Muscle layer of duodenum (tissue), 2 donors: ENCODE measurements around the gene PACS2.
"Not testable (repeated sequence)": the region's sequence is repeated elsewhere in the genome, so short reads cannot be mapped to it uniquely, and the experiment has no call there.

Experiments
- H3K27ac ChIP-seq: one replicate; pipeline ENCODE4 v1.7.0; 2013; ENCODE audit warnings: mild to moderate bottlenecking, low read length
- H3K27me3 ChIP-seq: one replicate; pipeline ENCODE4 v1.7.0; 2013; ENCODE audit warnings: low read depth, mild to moderate bottlenecking, control low read depth, low read length
- H3K36me3 ChIP-seq, 2 donors: one replicate each; pipeline ENCODE4 v1.7.0; 2013; ENCODE audit warnings: low read length in 2 of 2, control low read depth in 1 of 2, mild to moderate bottlenecking in 1 of 2; ENCODE audit not compliant: insufficient read depth in 2 of 2, control insufficient read depth in 1 of 2
- H3K4me1 ChIP-seq, 2 donors: one replicate each; pipeline ENCODE4 v1.7.0; 2013; ENCODE audit warnings: low read length in 2 of 2, mild to moderate bottlenecking in 2 of 2, control low read depth in 1 of 2, moderate library complexity in 1 of 2; ENCODE audit not compliant: insufficient read depth in 2 of 2, control insufficient read depth in 1 of 2
- H3K4me3 ChIP-seq, 2 donors: one replicate each; pipeline ENCODE4 v1.7.0; 2013; ENCODE audit warnings: low read length in 2 of 2, low read depth in 1 of 2, mild to moderate bottlenecking in 1 of 2
- H3K9me3 ChIP-seq, 2 donors: one replicate each; pipeline ENCODE4 v1.7.0; 2013; ENCODE audit warnings: low read length in 2 of 2, control low read depth in 1 of 2, mild to moderate bottlenecking in 1 of 2; ENCODE audit not compliant: control insufficient read depth in 1 of 2
- donor health status: healthy.

PACS2 gene

DNA sequence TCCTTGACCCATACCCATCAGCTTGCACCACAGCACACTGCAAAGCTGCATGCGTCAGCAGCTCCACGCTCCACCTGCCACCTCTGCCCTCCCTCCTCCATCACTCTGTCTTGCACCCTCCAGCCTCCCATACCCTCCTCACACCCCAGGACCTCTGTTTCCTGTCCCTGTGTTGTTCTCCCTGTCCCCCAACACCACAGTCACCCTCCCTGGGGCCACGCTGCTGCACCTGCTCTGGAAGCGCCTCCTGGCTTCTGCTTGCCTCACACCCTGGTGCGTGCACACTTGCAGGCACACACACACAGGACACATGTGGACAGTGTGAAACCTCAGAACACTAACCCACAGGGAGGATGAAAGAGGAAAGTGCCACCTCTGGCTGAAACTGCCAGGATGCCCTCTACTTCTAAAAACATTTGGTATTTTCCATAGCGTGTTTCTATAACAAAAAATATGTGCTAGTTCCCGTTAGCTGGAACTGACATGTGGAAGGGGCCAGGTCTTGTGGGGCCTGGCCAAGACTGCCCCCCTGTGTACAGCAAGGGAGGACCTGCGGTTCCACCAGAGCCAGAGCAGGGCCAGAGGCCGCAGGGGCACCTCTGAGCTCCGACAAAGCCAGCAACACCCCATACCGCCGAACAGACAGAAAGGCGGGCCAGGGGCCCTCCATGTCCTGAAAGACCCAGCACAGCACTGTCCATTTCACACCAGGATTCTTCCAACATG lies 23.8 kb upstream of the PACS2 start:
- Histone ChIP-seq H3K27ac (no peak overlapping the region), H3K27me3 (no peaks in the 10 kb centered on the region), H3K9me3 (no peaks in the 10 kb centered on the region), H3K36me3 (no peaks in the 10 kb centered on the region), H3K4me3 (no peak overlapping the region), H3K4me1 (peaks cover 0 to 14% of the 10 kb centered on the region in 2 donors)

DNA sequence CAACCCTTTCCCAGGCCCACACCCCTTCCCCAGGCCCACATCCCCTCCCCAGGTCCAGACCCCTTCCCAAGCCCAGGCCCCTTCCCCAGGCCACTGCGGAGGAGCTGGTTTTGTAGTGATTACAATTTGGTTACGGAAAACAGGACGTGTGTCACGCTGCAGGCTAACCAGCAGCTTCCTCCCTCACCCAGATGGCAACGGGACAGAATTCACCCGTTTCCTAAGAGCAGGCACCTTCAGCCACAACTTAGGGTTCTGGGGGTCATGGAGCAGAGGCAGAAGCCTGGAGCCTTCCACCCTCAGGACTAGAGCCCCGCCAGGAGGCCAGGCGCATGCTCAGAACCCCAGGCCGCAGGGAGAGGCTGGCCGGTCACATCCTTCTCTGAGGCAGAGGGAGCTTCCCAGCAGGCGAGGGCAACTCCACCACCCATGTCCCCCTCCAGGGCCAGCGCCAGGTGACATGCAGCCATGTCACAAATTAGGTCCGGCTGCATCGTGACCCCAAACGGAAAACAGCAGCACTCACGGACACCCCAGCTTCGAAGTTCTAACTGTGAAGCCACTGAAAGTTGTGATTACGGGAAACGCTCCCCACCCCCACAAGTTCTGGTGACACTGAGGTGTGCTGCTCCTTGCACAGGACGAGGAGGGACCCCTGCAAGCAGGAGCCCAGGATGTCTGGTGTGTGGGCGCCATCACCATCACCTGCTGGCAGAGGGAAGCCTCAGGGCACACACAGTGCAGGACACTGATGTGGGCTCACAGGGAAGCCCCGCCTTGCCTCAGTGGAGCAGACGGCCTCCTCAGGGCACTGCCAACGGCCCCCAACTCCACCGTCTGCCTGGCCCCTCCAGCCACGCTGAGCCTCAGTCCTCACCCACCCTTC lies 21.5 kb upstream of the PACS2 start:
- no peak overlapping the region for H3K4me3 ChIP-seq
- no peaks in the 10 kb centered on the region for H3K36me3 ChIP-seq
- no peaks in the 10 kb centered on the region for H3K9me3 ChIP-seq
- peaks cover 0 to 14% of the 10 kb centered on the region in 2 donors for H3K4me1 ChIP-seq
- H3K27ac ChIP-seq, result no peak overlapping the region
- no peaks in the 10 kb centered on the region for H3K27me3 ChIP-seq

DNA sequence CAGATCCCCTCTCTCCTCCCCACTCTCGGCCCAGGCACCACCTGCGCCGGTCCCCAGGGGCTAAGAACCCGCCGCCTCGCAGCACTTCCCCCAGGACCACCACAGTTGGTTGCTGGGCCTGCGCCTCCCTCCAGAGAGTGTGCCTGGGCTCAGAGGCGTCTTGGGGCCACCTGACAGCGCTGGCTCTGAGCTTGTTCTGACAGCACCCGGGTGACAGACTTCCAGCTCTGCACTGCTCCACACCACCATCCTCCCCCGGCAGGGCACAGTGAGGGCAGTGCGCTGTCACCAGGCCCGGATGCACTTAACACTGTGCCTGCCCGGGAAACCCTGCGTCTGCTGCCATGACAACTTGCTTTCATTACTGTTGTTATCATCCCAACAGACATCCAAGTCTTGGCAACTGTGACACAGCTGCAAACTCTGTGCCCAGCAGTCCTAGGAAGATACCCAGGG lies 20.4 kb upstream of the PACS2 start:
- H3K4me3 ChIP-seq, result no peak overlapping the region
- peaks cover 0 to 20% of the 10 kb centered on the region in 2 donors for H3K4me1 ChIP-seq
- no peaks in the 10 kb centered on the region for H3K36me3 ChIP-seq
- no peaks in the 10 kb centered on the region for H3K27me3 ChIP-seq
- no peaks in the 10 kb centered on the region for H3K9me3 ChIP-seq
- no peak overlapping the region for H3K27ac ChIP-seq

DNA sequence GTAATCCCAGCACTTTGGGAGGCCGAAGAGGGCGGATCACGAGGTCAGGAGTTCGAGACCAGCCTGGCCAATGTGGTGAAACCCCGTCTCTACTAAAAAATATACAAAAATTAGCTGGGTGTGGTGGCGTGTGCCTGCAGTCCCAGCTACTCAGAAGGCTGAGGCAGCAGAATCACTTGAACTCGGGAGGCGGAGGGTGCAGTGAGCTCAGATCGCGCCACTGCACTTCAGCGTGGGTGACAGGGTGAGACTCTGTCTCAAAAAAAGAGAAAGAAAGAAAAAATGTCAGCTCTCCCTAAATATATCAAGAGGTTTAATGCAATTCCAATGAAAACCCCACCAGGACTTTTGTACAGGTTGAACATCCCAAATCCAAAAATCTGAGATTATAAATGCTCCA lies 17.2 kb upstream of the PACS2 start:
- H3K36me3 ChIP-seq, H3K9me3 ChIP-seq, H3K27ac ChIP-seq, H3K4me3 ChIP-seq, H3K27me3 ChIP-seq: not testable (repeated sequence)
- H3K4me1 ChIP-seq, result peaks cover 6 to 30% of the 10 kb centered on the region in 2 donors

DNA sequence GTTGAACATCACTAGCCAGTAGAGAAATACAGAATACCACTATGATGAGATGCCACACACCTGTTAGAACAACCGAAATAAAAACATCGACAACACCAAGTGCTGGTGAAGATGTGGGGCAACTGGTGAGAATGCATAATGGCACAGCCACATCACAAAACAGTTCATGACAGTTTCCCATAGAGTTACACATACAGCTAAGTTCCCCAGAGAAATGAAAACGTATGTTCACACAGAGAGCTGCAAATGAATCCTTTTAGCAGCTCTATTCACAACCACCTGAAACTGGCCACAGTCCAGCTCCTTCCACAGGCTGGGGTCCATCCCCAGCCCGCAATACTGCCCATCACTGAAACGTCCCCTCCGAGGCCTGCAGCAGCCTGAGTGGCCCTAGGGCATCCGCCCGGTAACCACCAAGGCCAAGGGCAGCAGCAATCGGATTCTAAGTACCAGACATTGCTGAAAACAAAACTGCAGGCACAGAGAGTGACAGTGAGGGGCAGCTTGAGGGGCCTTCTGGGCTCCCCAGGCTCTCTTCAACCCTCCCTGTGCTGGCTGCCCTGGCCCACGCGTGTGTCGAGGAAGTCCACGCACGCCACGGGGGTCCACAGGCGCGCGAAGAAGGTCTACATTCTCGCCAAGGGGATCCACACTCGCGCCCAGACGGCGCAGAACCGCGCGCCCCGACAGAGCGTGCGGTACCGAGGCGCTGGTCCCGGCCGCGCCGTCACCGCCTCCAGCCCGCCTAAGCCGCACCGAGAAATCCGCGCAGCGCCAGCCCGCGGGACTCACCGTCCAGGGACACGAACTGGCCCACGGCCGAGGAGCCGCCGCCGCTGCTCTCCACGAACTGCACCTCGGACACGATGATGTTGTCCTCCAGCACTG lies 14.7 kb upstream of the PACS2 start:
- no peaks in the 10 kb centered on the region for H3K36me3 ChIP-seq
- H3K4me1 ChIP-seq, result peaks cover 6 to 17% of the 10 kb centered on the region in 2 donors
- H3K9me3 ChIP-seq, result no peaks in the 10 kb centered on the region
- H3K27me3 ChIP-seq, result no peaks in the 10 kb centered on the region
- peak overlapping the region; percentile 67 for H3K27ac ChIP-seq
- H3K4me3 ChIP-seq, result peak overlapping the region; percentile 73 to 85

DNA sequence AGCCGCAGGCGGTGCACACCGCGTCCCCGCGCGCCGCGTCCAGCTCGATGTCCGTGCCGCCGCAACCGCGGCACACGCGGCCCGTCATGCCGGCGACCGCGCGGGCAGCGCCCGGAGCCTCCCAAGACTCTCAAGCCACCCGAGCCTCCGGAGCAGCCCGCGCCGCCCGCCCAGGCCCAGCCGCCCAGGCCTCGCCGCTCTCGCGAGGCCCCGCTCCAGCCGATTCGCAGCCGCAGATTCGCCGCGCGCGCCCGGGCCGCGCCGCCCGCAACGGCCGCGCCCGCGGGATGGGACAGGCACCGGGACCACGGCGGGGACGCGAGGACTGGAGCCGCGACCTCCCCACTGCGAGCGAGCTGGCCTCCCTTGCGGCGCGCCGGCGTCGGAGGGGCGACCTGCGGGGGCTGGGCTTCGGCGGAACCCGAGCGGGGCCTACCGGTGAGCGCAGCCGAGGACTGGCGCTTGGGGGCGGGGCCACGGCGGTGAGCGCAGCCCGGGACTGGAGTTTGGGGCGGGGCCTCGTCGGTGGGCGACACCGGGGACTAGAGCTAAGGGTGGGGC lies 13.9 kb upstream of the PACS2 start, which contains the start of gene BRF1:
BRF1 (minus strand) TSS at position 460 of the 561 bp plus-strand sequence; CDS start at position 88, 372 bp downstream.
- Histone ChIP-seq H3K27ac (peak within 1 kb of the TSS; percentile 67), H3K36me3 (no peaks in the 10 kb centered on the region), H3K4me3 (peak within 1 kb of the TSS; percentile 73 to 85), H3K4me1 (peaks cover 6 to 17% of the 10 kb centered on the region in 2 donors), H3K9me3 (no peaks in the 10 kb centered on the region), H3K27me3 (no peaks in the 10 kb centered on the region)

DNA sequence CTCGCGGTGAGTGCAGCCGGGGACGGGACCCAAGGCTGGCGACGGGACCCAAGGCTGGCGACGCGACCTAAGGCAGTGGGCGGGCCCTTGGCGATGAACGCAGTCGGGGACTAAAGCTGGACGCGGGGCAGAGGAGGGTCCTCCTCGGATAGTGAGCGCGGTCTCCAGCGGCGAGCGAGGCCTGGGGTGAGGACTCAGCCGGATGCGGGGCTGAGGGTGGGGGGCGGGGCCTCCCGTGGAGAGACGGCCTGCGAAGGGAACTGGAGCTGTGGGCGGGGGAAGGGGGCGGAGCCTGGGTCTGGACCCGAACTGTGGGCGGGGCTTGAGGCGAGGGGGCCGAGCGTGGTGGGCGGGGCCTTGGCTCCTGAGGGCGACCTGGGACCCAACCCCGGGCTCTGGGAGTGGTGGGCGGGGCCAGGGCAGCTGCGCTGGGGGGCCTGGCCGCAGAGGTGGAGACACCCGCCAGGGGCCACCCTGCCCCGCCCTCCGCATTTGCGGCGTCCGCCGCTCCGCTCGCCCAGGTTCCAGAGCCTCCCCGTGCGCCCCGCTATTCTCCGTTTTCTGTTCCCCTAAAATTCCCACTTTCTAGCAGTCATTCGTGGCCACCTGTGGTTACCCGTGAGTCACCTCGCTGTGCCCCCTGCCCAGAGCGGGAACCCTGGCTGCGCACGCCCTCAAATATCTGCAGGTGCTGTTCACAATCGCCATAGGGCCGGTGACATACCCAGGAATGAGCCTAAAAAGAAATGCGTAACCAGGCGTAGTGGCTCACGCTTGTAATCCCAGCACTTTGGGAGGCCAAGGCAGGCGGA lies 13.2 kb upstream of the PACS2 start:
- Histone ChIP-seq H3K4me1 (peaks cover 6 to 17% of the 10 kb centered on the region in 2 donors), H3K36me3 (no peaks in the 10 kb centered on the region), H3K9me3 (no peaks in the 10 kb centered on the region), H3K27ac (no peak overlapping the region), H3K4me3 (peak overlapping the region; percentile 57 to 85), H3K27me3 (no peaks in the 10 kb centered on the region)

DNA sequence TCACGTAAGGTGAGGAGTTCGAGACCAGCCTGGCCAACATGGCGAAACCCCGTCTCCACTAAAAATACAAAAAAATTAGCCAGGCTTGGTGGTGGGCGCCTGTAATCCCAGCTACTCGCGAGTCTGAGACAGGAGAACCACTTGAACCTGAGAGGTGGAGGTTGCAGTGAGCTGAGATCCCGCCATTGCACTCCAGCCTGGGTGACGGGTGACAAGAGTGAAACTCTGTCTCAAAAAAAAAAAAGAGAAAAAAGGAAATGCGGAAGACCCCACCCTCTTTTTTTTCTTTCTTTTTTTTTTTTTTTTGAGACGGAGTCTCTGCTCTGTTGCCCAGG lies 12.7 kb upstream of the PACS2 start:
- H3K27me3 ChIP-seq, H3K9me3 ChIP-seq, H3K36me3 ChIP-seq, H3K27ac ChIP-seq: not testable (repeated sequence)
- Histone ChIP-seq H3K4me1 (peaks cover 6 to 17% of the 10 kb centered on the region in 2 donors), H3K4me3 (peak overlapping the region; percentile 57 to 85)

DNA sequence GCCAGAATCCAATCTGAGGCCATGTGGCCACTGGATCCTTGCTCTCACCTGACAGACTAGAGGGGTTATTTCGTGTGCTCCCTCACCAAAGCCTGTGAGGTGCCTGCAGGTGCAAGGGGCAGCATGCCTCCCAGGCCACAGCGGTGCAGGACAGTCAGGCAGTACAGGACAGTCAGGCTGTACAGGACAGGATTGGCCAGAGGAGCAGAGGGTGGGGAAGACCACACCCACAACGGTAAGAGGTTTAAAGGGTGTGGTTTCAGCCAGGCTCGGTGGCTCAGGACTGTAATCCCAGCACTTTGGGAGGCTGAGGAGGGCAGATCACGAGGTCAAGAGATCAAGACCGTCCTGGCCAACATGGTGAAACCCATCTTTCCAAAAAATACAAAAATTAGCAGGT lies 10.6 kb upstream of the PACS2 start:
- no peak overlapping the region for H3K27ac ChIP-seq
- no peaks in the 10 kb centered on the region for H3K36me3 ChIP-seq
- no peaks in the 10 kb centered on the region for H3K27me3 ChIP-seq
- no peaks in the 10 kb centered on the region for H3K9me3 ChIP-seq
- peaks cover 6 to 13% of the 10 kb centered on the region in 2 donors for H3K4me1 ChIP-seq
- H3K4me3 ChIP-seq, result no peak overlapping the region

DNA sequence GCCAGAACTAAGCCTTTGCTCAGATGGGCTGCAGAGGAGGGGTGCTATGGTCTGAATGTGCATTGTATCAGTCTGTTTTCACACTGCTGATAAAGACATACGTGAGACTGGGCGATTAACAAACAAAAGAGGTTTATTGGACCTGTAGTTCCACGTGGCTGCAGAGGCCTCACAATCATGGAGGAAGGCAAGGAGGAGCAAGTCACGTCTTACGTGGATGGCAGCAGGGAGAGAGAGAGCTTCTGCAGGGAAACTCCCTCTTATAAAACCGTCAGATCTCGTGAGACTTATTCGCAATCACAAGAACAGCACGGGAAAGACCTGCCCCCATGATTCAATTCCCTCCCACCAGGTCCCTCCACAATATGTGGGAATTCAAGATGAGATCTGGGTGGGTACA lies 10.0 kb upstream of the PACS2 start:
- Histone ChIP-seq H3K27me3 (no peaks in the 10 kb centered on the region), H3K9me3 (no peaks in the 10 kb centered on the region), H3K36me3 (no peaks in the 10 kb centered on the region), H3K27ac (no peak overlapping the region), H3K4me1 (peaks cover 4 to 7% of the 10 kb centered on the region in 2 donors), H3K4me3 (no peak overlapping the region)
